ENCODE results near the gene SAMD14.

- TF ChIP-seq CTCF (IDR thresholded peaks at IDR 0.05 in 4 of 5, conservative IDR thresholded peaks at IDR 0.05 in 1 of 5): no peak
- TF ChIP-seq POLR2A (IDR thresholded peaks at IDR 0.05): no peak
These were observed 7.1 kb upstream of the SAMD14 start for GRCh38 chr17:50137042-50137441.
